NB4 (cell line): ENCODE measurements around the gene PHACTR1.
A peak's percentile ranks its signal among the peaks of the same experiment; 100 is the strongest.

Experiments used
- DNase-seq: peaks from one replicate; pipeline ENCODE4 v3.0.0; 2010; ENCODE audit warnings: low read depth
- H3K4me3 ChIP-seq: one replicate; pipeline ENCODE4 v1.5.1; 2011; ENCODE audit warnings: mild to moderate bottlenecking, low read depth, low read length, moderate library complexity
- MYC ChIP-seq: IDR thresholded peaks from 2 replicates; pipeline ENCODE4 v1.6.1; 2011; ENCODE audit warnings: low read depth, low read length
- POLR2A ChIP-seq: IDR thresholded peaks from 2 replicates; pipeline ENCODE4 v1.6.1; 2011; ENCODE audit warnings: mild to moderate bottlenecking; ENCODE audit not compliant: insufficient read length; ENCODE audit errors: extremely low read depth
- TF ChIP-seq, protein P1 (sequence below): IDR thresholded peaks from one replicate; pipeline ENCODE4 v1.5.1; 2012; ENCODE audit warnings: low read depth, low read length
- TF ChIP-seq, protein P2 (sequence below): IDR thresholded peaks from 2 replicates; pipeline ENCODE4 v1.6.1; 2011; ENCODE audit warnings: low read depth, low read length

The PHACTR1 gene

DNA sequence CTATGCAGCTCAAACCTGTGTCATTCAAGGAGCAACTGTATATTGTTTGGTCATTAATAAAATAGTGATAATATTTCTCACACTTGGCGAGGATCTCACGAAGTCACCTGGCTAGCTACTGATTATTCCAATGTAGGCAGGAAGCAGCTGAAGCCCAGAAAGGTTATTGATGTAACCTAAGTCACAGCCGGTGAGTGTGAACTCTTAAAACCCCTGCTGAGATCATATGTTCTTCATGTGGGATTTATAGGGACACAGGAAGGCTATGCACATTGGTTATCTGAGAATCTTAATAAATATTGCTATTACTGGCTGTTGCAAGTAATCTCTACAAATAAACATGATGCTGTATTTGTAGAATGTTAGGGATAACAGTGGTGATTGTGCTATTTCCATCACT lies 450.3 kb downstream of the PHACTR1 start:
- no peak overlapping the region for H3K4me3 ChIP-seq
- TF ChIP-seq, protein P1, sequence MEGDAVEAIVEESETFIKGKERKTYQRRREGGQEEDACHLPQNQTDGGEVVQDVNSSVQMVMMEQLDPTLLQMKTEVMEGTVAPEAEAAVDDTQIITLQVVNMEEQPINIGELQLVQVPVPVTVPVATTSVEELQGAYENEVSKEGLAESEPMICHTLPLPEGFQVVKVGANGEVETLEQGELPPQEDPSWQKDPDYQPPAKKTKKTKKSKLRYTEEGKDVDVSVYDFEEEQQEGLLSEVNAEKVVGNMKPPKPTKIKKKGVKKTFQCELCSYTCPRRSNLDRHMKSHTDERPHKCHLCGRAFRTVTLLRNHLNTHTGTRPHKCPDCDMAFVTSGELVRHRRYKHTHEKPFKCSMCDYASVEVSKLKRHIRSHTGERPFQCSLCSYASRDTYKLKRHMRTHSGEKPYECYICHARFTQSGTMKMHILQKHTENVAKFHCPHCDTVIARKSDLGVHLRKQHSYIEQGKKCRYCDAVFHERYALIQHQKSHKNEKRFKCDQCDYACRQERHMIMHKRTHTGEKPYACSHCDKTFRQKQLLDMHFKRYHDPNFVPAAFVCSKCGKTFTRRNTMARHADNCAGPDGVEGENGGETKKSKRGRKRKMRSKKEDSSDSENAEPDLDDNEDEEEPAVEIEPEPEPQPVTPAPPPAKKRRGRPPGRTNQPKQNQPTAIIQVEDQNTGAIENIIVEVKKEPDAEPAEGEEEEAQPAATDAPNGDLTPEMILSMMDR, result no peak
- TF ChIP-seq MYC, result no peak
- no peak for TF ChIP-seq POLR2A
- TF ChIP-seq, protein P2, sequence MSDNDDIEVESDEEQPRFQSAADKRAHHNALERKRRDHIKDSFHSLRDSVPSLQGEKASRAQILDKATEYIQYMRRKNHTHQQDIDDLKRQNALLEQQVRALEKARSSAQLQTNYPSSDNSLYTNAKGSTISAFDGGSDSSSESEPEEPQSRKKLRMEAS, result no peak
- DNase-seq, result no peak

DNA sequence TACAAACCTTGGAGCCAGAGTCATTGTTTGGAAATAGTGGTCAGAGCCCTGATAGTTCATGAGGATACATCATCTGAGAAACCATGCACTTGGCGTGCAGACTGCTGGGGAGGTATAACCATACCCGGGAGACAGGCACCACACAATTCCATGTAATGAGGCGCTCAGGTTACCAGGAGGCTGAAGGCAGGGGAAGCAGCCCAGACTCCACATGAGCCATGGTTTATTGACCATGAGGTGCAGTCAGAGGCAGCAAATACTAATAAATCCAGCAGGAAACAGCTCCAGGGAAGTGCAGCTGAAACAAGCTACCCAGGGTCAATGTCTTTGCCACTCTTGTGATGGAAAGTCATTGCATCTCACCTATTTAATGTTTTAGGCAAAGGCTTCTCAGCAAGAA lies 455.7 kb downstream of the PHACTR1 start:
- TF ChIP-seq MYC, result no peak
- TF ChIP-seq, protein P1, result no peak
- no peak for TF ChIP-seq POLR2A
- TF ChIP-seq, protein P2, result no peak
- H3K4me3 ChIP-seq, result no peak overlapping the region
- no peak for DNase-seq

DNA sequence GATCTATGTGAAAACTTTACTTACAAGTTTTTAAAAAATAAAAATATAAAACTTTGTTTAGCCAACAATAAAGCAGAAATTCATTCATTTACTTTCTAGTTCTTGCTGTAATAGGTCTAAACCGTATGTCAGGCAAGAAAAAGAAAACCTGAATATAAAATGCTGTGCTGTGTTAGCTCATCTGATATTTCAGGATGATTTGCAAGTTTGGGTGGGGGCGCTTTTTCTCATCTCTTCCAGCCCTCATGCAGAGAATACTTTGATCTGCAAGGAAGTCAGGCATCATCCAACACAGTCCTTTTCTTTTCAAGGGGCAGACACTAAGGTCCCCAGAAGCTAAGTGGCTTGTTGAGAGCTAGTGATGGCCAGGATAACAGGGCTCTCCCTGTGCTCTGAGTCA lies 458.5 kb downstream of the PHACTR1 start:
- no peak overlapping the region for H3K4me3 ChIP-seq
- TF ChIP-seq MYC, result no peak
- TF ChIP-seq, protein P1, result no peak
- TF ChIP-seq, protein P2, result no peak
- no peak for TF ChIP-seq POLR2A
- no peak for DNase-seq

DNA sequence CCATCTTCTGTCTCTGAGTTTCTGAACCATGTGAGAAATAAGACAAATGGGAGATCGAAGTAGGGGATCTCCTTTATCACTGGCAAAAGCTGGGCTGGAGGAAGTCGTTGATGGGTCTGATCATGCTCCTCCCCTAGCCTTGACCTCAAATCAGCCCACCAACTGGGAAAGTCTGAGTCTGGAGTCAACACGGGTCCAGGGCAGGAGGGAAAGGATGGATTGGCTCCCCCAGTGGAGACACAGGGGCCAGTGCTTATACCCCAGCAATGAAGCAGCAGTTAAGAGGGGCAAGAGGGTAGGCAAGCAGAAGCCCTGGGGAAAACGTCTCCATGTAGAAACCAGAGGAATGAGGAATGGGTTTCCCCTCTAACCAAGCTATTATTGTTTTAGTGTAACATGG lies 459.2 kb downstream of the PHACTR1 start:
- H3K4me3 ChIP-seq, result no peak overlapping the region
- no peak for TF ChIP-seq MYC
- no peak for TF ChIP-seq POLR2A
- TF ChIP-seq, protein P2, result no peak
- TF ChIP-seq, protein P1, result no peak
- DNase-seq, result peak; percentile 17

DNA sequence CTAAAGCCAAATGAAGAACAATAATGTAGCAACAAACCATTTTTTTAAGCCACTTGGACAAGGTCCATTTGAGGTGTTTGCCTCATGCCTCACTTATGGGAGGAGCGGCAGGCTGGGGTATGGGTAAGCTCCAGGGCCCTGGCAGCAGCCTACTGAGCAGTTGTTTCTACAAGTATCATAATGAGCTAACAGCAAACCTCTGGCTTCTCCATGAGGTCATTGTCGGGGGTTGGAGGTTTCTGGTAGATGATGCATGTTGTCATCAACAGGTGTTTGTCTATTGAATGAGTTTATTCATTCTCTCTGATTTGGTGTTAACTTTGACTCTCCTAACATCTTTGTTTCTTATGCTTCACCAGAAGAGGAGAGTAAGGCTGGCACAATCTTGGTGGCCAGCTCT lies 461.1 kb downstream of the PHACTR1 start:
- H3K4me3 ChIP-seq, result no peak overlapping the region
- TF ChIP-seq, protein P1, result no peak
- no peak for TF ChIP-seq MYC
- TF ChIP-seq, protein P2, result no peak
- TF ChIP-seq POLR2A, result no peak
- DNase-seq, result no peak

DNA sequence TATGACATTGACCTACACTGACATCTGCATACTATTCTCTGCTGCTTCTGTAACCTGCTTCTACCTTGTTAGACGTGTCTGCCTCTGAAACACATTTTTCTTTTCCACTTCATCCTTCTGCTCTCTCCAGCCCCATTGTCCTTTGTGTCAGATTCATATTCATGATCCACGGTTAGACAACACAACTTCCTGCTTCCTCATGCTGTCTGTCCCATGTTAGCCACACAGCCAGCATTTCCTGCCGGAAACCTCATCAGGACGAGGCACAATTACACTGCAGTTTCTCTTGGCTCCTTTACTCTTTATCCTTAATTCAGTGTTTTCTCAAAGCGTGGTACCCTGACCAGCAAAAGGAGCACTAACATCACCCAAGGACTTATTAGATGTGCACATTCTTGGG lies 461.5 kb downstream of the PHACTR1 start:
- DNase-seq, result peak; percentile 53
- no peak overlapping the region for H3K4me3 ChIP-seq
- TF ChIP-seq, protein P1, result no peak
- TF ChIP-seq, protein P2, result no peak
- TF ChIP-seq POLR2A (no peak), MYC (no peak)
